HG02970 (cell line): Measurements from ENCODE around the gene ITGB4.

Experiments
- ATAC-seq: cut with Tn5 transposase; IDR thresholded peaks from one replicate; pipeline ENCODE4 v1.9.1; 2021; ENCODE audit warnings: mild to moderate bottlenecking, moderate library complexity, moderate number of reproducible peaks; ENCODE audit not compliant: unreplicated experiment, low FRiP score

Gene ITGB4

DNA sequence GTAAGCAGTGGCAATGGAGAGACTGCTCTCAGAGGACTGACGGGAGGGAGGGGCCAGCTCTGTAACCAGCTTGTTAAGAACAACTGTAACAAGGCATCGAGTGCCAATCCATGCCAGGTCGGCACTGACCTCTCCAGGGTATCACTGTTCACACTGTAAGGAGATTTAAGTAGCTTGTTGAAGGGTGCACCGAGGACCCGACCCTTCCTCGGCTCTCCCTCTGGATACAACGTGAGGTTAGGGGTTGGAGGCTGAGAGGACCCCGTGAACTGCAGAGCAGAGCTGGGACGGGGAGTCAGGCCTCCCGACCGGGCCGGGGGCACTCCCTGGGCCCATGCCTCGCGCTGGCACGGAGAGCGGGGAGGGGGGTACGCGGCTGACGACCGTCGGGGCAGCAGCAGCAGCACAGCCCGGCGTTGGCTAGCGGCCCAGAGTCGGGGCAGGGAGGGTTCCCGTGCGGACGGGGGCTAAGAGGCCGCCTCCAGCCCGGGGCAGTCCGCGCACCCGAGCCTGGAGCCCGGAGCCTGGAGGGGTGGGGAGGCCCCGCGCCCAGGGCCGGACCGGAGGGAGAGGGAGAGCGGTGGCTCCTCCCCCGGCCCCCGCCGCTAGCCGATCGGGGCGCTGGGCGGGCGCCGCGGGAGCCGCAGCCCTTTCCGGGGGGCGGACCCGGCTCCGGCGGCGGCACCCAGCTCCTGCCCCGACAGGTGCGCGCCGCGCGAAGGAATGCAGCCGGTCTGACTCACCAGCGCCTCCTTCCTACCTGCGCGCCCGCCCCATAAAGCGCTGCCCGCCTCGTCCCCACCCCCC, at the start of gene ITGB4:
TSS of gene ITGB4 (plus strand) at position 804 of the 807 bp plus-strand sequence. CDS start 3,245 bp downstream, outside the sequence.
- ATAC-seq: no peak

DNA sequence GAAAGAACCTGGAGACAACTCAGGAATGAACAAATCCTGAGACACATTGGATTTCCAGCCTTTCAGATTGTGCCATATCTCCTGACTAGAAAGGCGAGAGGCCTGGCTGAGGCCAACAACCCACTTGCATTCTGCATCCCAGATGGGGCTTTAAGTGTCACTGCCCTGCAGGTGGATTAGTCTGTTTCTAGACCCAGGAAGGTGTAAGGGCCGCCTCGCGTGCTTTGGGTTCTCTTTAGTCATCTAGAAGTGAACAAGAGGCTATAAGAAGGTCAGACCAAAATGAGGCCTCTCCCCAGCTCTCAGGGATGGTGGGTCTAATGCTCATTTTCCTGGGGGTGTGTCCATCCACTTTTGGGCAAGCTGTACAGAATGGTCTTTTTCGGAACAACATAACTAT, 49.2 kb upstream of the ITGB4 start:
- ATAC-seq: no peak

DNA sequence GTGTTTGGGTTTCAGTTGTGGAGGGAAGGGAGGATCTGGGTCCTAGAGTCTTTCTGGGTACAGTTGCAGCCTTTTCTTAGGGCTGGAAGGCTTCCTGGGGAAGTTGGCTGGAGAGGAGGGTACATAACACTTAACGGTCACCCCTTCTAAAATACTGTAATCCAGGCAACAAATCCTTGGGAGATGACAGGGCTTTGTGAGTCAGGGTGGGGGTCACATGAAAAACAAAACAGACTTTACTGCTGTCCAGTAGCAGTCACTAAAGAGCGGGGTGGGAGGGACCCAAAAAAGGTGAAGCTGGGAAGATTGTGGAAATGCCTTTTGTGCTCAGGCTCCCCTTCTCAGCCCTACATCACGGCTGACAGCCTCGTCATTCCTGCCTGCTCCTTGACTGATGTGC, 47.8 kb upstream of the ITGB4 start:
- ATAC-seq: no peak

DNA sequence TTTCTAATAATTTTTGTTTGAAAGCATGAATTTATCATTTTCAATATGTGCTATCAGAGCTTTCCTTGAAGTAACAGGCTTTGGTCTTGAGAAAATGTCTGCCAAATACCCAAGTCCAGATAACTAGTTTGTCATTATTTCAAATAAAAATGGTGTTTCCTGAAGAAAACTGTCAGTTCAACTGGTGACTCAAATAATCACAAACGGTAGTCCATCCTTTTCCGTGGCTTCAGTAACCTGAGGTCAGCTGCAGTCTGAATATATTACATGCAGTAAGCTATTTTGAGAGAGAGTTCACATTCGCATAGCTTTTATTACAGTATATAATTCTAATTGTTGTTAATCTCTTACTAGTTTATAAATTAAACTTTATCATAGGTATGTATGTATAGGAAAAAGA, 44.8 kb upstream of the ITGB4 start:
- no peak for ATAC-seq

DNA sequence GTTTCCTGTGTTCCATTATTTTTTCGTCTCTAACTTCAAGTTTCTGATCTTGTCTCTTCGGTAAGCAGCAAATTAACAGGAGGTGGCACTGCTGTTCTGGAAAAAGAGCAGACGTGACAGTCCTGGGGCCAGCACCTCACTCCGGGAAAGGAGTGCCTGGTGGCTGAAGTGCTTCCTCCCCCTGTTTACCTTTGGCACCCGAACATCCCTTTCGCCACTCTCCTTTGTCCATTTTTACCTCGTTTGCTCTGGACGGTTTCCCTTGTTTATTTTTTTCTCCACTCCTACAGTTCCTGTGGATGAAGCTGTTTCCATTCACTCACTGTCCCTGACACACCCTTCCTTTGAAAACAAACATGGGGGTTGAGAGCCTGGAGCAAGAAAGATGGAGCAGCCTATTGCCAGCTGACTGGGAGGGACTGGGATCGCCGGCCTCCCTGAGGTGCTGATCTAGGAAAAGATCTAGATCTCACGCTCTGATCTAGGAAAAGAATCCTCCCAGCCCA, 41.5 kb upstream of the ITGB4 start:
- ATAC-seq: no peak

DNA sequence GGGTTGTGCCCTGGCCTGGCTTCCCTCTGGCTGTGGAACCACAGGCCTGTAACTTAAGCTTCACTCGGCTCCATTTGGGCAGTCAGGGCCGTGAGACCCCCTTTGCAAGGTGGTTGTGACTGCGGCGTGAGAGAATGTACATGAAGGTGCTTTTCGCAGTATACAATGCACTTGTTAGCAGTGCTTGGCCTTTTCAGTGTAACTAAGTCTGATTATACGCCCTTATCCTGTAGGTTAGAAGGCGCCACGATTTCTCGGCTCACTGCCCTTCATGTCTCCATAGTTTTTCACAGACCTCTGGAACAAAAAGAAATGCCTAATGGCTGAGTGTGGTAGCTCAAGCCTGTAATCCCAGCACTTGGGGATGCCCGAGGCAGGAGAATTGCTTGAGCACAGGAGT, 40.8 kb upstream of the ITGB4 start:
- no peak for ATAC-seq

DNA sequence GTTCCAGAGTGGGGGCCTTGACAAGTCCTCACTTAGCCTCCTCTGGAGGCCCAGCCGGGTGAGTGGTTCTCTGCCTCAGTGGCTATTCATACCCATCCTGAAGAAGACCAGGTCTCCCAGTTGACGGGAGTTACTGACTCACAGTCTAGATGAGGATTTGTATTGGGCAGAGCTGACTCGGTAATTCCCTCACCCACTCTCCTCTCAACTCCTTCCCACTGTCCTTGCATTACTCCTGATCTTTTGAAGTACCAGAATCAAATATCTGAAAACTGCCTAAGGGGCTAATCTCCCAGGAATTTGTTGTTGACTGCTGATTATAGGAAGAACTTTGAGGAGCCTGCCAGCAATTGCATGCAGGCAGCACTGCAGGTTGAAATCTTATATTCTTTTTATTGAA, 40.0 kb upstream of the ITGB4 start:
- ATAC-seq: no peak

DNA sequence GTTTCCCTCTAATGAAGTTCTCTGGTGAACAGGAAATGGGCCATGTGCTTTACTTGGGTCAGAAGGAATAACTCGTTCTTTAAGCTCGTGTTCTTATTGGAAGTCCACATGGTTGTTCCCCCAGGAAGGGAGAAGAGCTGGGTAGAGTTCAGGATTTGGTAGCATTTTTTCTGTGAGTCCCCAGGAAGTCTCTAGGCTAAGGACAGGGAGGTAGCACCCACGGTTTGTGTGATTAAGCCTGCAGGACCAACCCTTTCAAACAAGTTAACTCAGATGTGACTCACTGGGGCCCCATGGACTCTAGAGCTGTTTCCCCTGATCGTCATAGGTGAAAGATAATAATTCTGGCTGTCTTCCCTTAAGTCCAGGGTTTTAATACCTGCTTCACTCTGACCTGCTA, 37.7 kb upstream of the ITGB4 start:
- no peak for ATAC-seq

DNA sequence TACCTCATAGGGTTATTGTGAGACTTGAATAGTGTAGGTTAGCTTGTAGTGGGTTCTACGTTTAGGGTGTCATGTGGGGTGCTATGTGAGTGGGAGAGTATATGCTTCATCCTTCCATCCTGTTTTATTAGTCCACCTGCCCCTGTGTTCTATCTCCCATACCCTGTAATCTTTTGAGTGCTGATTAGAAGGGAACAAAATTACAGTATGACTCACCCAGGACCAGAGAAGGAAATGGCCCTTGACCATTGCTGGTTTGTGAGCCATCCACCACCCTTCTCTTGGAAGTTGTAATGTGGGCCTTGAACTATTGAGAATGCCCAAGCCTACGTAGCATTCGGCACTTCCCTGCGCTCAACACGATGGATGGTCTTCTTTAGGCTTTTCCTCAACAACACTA, 37.0 kb upstream of the ITGB4 start:
- no peak for ATAC-seq

DNA sequence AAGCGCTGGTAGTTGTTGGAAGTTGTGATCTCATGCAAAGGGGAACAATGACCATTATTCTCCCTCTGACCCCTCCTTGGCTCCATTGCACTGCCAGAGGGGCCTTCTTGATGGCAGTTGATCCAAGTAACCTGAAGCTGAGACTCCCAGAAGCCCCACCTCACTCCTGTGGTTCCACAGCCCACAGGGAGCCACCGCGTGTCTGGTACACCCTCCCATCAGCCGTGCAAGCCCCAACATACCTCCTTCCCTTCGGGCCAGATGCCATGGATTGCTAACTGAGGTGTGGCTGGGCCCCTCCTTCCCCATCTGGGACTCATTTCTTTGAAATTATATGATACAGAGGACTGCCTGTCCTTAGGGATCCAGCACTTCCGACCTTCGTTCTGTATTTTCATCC, 36.3 kb upstream of the ITGB4 start:
- no peak for ATAC-seq

DNA sequence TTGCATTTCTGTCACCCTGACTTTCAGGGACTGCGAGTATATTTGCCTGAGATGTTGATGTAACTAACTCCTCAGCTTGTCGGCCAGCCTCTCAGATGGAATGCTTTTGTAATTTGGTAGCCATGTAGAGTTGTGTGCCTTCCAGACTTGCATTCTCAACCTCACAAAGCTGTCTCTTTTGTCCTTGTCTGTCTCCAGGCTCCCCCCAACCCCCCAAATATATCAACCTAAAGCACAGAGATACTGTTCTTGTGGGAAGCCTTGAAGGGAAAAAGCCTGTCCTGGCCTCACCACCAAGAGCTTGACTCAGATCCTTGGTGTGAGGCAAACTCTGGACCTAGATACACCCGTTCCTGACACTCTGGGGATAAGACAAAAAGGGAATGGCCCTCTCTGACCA, 35.8 kb upstream of the ITGB4 start:
- no peak for ATAC-seq

DNA sequence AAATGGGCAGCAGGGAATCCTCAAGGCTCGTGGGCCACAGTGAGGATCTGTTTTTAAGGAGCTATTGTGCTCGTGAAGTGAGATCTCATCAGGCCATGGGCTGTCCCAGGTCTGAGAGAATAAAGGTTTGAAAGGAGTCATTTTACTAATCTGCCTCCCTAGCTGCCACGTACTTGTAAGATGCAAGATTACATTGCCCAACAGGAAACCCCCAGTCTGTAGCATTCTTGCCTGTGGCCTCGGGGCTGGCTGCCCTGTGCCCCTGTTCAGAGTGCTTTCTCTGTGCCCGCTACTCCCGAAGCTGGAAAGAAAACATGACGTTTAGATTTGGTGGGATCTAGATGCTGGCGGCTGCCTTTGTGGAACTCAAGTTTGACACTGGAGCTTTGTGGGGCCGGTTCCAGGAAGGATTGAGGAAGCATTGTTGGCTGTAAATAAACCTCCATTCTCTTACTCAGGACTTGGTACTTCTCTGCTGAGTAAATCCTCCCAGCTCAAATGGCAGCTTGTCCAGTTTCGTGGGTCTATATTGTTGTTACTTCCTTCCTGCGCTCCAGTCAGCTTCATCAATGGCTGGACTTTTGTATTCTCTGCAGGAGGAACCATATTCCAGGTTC, 32.9 kb upstream of the ITGB4 start:
- no peak for ATAC-seq

DNA sequence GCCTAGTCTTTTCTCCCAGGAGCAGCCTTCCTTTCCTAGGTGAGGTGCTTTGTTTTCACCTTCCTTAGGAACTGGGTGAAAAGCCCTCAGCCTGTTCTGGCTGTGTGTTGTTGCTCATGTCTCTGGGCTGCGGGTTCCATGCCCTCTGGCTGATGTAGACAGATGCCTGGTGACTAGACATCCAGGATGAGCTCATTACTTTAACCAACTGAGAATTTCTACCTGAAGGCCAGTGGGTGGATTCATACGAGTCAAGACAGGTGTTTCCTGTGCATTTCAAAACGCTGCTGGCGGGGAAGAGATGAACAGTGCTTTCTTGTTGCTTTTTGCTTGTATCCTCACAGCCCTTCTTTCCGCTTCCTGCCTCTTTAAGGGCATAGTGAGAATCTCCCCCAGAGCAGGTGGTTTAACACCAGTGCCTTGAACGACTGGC, 31.8 kb upstream of the ITGB4 start:
- no peak for ATAC-seq

DNA sequence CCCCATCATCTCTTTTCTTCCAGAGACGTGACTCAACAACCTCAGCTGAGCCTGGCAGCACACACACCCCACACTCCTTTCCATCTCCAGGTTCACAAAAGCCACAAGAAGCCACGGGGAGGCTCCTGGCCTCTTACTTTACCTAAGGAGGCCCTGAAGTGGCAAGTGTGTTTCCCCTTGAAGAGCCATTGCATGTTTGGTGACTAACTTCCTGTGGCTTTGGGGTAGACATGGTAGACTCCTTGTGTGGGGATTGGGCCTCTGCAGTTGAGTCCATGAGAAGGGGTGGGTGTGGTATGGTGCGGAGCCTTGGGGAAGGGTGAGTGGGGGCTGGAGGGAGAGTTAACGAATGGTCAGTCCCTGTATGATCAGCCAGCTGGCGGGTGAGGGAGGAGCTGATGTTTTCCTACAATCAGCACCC, 29.9 kb upstream of the ITGB4 start:
- ATAC-seq: no peak

DNA sequence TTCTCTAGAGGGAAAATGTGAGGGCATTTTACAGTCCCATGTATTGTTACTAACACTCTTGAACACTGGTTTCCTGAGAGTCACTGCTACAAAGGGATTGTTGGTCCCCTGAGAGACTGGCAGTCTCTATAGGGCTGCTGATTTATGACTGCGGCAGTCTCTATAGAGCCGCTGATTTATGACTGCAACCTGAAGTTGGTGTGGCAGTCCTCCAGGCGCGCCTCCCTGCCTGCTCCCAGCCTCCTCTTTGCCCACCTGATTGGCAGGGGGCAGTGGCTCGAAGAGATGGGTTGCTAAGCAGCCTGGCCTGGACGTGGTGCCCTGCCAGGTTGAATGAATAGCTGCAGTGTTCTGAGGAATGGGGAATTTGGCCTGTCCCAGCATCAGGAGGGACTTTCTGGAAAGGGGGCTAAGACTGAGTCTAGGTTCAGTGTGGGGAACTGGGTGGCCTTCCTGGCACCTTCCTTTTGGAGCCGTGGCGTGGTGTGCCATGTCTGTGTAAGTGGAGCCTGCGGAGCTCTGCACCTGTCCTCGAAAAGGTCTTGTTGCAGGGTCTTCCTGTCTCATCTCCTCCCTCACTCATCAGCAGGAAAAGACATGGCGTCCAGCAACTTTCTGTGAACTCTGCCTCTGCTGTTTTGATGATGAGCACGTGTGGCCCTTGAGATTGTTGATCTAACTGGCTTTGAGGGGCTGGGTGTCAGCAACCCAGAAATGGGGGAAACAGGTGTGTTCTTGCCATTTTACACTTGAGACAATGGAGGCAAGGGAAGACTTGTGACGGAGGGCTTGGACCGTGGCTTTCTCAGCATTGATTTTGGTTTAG, 29.2 kb upstream of the ITGB4 start:
- no peak for ATAC-seq

DNA sequence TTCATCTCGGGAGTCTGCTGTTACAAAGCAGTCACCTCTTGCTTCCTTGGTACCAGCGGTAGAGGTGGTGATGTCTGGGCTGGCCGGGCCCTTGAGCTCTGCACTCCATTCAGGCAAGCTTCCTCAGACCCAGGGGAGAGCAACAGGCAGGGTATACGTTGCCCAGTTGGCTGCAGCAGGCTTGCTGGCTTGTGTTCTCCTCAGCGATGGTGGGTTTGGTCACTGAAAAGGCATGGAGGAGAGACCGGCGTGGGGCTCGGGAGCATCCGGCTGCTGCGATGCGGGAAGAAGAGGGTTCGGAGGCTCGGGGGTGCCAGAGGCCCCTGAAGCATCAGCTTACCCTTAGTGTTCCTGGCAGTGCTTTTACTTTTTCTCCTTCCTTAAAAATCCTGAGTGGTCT, 28.3 kb upstream of the ITGB4 start:
- ATAC-seq: no peak

DNA sequence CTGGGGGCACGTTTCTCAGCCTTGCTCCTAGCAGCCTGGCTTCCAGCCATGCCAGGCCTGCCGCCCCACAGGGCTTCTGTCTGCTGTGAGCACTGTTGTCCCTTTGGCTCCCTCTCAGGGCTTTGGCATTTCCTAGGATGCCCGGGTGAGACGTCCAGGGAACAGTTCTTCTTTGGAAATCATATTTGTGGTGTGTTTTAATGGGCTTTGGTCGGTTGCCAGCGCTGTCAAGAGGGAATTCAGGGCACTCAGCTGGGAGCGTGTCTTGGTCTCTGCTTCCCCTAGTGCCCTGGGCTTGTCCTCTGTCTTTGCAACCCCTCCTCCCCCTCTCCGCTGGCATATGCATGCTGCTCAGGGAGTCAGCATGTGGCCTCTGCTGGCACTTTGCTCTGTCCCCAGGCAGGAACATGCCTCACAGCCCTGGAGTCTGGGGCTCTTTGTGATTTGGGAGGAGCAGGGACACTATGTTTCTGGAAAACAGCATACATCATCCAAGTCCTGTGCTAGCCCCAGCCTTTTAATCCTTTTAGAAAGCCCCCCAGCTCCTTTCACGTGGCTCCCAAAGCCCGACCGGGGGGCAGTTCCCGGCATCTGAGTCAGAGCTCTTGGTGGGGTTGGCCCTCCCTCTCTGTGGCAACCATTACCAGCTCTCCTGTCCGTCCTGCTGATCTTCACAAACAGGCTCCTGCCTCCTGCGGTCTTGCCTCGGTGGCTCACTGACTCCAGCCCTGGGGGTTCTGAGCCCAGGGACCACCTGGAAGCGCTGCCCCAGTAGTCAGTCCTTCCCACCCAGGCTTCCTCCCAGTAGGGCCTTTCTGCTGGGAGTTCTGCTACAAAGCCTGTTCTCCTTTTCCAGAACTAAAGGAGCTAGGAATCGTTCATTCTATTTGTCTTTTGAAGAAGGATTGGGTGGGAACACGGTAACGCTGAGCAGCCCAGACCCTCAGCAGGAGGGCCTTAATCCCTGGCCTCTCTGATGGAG, 27.5 kb upstream of the ITGB4 start:
- no peak for ATAC-seq

DNA sequence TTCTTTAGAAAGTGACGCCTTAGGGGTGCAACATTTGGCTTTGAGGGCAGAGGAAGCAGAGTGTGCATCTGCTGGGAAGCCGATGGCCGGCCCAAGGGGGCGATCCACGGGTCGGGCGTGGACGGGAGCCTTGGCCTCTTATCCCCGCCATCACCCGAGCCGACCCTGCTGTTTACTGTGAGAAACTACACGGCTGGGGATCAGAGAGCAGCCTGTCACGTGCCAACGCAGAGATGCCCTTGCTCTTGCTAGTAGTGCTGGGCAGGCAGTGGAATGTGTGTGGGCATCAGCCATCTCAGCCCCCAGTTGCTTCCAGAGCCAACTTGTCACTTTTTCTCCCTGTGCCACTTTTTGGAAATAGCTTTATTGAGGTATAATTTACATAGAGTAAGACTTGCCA, 26.7 kb upstream of the ITGB4 start:
- no peak for ATAC-seq

DNA sequence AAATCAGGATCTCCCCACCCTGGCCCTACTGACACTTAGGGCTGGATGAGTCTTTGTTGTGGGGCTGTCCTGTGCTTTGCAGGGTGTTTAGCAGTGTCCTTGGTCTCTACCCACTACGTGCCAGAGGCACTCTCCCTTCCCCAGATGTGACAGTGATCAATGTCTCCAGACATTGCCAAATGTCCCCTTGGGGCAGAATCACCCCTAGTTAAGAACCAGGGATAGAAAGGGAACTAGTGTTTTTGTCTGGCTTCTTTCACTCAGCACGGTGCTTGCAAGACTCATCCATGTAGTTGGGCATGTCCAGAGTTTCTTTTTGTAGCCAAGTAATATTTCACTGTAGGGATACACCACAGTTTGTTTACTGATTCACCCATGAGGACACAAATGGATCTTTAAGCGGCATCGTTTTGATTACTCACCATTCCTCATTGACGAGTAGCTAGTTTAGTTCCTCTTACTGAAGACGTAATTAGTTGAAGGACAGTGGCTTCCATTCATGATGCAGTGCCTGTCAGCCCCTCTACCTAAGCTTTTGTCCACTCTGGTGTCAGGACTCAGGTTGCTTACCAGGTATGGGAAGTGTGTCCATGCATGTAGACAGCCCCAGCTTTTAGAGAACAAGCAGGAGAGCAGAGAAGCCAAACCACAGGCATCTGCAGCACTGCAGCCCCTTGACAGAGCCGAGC, 26.0 kb upstream of the ITGB4 start:
- ATAC-seq: no peak
